ENCODE data around the gene SLC9A3. TPM values are rescaled to one million over a fixed set of nuclear protein-coding genes. Genes with fewer than 3 reads are reported as not detected.

The SLC9A3 gene
- total RNA-seq, 4 donors from 2014 or later = 4.8 to 701 (median 183) TPM

DNA sequence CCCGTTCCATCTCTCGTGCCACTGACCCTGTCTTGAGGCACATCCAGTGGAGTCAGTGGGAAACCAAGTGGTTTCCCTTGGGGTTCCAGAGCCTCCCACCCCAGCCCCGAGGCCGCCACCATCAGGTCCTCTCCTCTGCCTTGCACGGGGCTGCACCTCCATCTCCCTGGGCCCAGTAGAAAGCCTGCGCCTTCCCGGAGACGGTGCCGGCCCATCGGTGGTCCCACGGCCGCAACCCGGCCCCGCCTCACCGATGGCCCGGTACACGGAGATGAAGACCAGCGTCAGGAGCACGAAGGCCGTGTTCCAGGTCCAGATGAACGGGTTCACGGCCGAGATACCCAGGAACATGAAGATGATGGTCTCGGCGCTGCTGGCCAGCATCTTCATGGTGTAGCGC, 41.2 kb downstream of the SLC9A3 start:
- TF ChIP-seq CTCF (IDR thresholded peaks at IDR 0.05) (no peak), POLR2A (IDR thresholded peaks at IDR 0.05) (no peak), EP300 (IDR thresholded peaks at IDR 0.05; ENCODE audit: low read depth) (no peak), POLR2AphosphoS5 (IDR thresholded peaks at IDR 0.05) (no peak)
- Histone ChIP-seq H3K9me3 (no peaks in the 10 kb centered on the region), H3K4me1 (no peaks in the 10 kb centered on the region), H3K27ac (no peak overlapping the region), H3K4me3 (no peak overlapping the region), H3K27me3 (peaks cover 73% of the 10 kb centered on the region), H3K36me3 (no peaks in the 10 kb centered on the region)
- 91% methylated on average over 26 of the region's 26 CpGs; no CpG with 5 or more reads in 1 of the 2 donors for WGBS, 2 donors (ENCODE audit: low coverage in 1 of 2)
- no peak for DNase-seq
- intact Hi-C loops (cut with DNase I; ENCODE audit: low total_unique reads) = loop anchor here (5.0 kb wide), 1 partner anchor 1309 kb away; no protein-coding TSS in a partner anchor
- in situ Hi-C loops (cut with MboI; ENCODE audit: low pct_ligation_motif_present in 1 of 4, low pct_unique_long_range_greater_than_20kb in 1 of 4, low sequenced_read_pairs in 3 of 4) = no loop called here

- intact Hi-C loops (cut with DNase I; ENCODE audit: low total_unique reads) (loop anchor here (5.0 kb wide), 1 partner anchor 1310 kb away; no protein-coding TSS in a partner anchor), in situ Hi-C loops (cut with MboI; ENCODE audit: low pct_ligation_motif_present in 1 of 4, low pct_unique_long_range_greater_than_20kb in 1 of 4, low sequenced_read_pairs in 3 of 4) (no loop called here)
- H3K4me3 ChIP-seq = no peak overlapping the region
Measured at GRCh38 chr5:482506-482905, 41.7 kb downstream of the SLC9A3 start.

GRCh38 chr5:482021-482420, 42.2 kb downstream of the SLC9A3 start:
- peaks cover 82% of the 10 kb centered on the region for H3K27me3 ChIP-seq

More at GRCh38 chr5:482506-482905, 41.7 kb downstream of the SLC9A3 start:
- WGBS, 2 donors (ENCODE audit: low coverage in 1 of 2) = 93% methylated on average over 27 of the region's 27 CpGs; no CpG with 5 or more reads in 1 of the 2 donors
- H3K27ac ChIP-seq = no peak overlapping the region
- no peaks in the 10 kb centered on the region for H3K4me1 ChIP-seq
- TF ChIP-seq POLR2A (IDR thresholded peaks at IDR 0.05) (no peak), POLR2AphosphoS5 (IDR thresholded peaks at IDR 0.05) (no peak), CTCF (IDR thresholded peaks at IDR 0.05) (no peak), EP300 (IDR thresholded peaks at IDR 0.05; ENCODE audit: low read depth) (no peak)
- no peaks in the 10 kb centered on the region for H3K9me3 ChIP-seq
- no peaks in the 10 kb centered on the region for H3K36me3 ChIP-seq
- DNase-seq = no peak
- peaks cover 78% of the 10 kb centered on the region for H3K27me3 ChIP-seq

DNA sequence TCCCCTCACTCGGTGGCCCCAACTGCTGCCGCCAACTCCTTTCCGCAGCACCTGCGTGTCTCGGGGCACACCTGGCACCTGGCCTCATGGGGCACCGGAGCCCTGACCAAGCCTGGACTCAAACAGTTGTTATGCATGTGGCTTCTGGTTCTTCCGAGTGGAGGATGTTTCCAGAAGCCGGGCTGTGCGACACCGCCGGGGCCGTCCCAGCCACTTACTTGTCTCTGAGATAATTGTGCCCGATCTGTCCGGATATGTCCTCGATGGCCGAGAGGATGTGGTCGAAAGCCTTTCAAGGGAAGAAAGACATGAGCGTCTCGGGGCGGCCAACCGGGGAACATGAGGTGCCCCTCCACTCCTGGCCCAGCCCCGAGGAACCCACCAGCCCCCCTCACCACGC, 42.9 kb downstream of the SLC9A3 start:
- H3K9me3 ChIP-seq = no peaks in the 10 kb centered on the region
- WGBS, 2 donors (ENCODE audit: low coverage in 1 of 2) = 75 to 76% methylated on average over 2 to 18 of the region's 23 CpGs
- peaks cover 89% of the 10 kb centered on the region for H3K27me3 ChIP-seq
- no peak overlapping the region for H3K4me3 ChIP-seq
- no peak overlapping the region for H3K27ac ChIP-seq
- no peak for DNase-seq
- in situ Hi-C loops (cut with MboI; ENCODE audit: low pct_ligation_motif_present in 1 of 4, low pct_unique_long_range_greater_than_20kb in 1 of 4, low sequenced_read_pairs in 3 of 4) = no loop called here
- TF ChIP-seq POLR2AphosphoS5 (IDR thresholded peaks at IDR 0.05) (no peak), POLR2A (IDR thresholded peaks at IDR 0.05) (no peak), CTCF (IDR thresholded peaks at IDR 0.05) (no peak), EP300 (IDR thresholded peaks at IDR 0.05; ENCODE audit: low read depth) (no peak)
- intact Hi-C loops (cut with DNase I; ENCODE audit: low total_unique reads) = loop anchor here (5.0 kb wide), 1 partner anchor 1311 kb away; no protein-coding TSS in a partner anchor
- no peaks in the 10 kb centered on the region for H3K4me1 ChIP-seq
- H3K36me3 ChIP-seq = no peaks in the 10 kb centered on the region

More at GRCh38 chr5:482021-482420, 42.2 kb downstream of the SLC9A3 start:
- DNase-seq = no peak
- TF ChIP-seq CTCF (IDR thresholded peaks at IDR 0.05) (no peak), POLR2A (IDR thresholded peaks at IDR 0.05) (no peak), POLR2AphosphoS5 (IDR thresholded peaks at IDR 0.05) (no peak), EP300 (IDR thresholded peaks at IDR 0.05; ENCODE audit: low read depth) (no peak)
- Histone ChIP-seq H3K9me3 (no peaks in the 10 kb centered on the region), H3K4me3 (no peak overlapping the region), H3K27ac (no peak overlapping the region), H3K4me1 (no peaks in the 10 kb centered on the region), H3K36me3 (no peaks in the 10 kb centered on the region)
- WGBS, 2 donors (ENCODE audit: low coverage in 1 of 2) = 49% methylated on average over 11 of the region's 24 CpGs; no CpG with 5 or more reads in 1 of the 2 donors
- intact Hi-C loops (cut with DNase I; ENCODE audit: low total_unique reads) (loop anchor here (5.0 kb wide), 1 partner anchor 1310 kb away; no protein-coding TSS in a partner anchor), in situ Hi-C loops (cut with MboI; ENCODE audit: low pct_ligation_motif_present in 1 of 4, low pct_unique_long_range_greater_than_20kb in 1 of 4, low sequenced_read_pairs in 3 of 4) (no loop called here)

Data from transverse colon (tissue), 4 donors.